GM12865 (cell line): ENCODE data around the gene SLC25A34.

ENCODE experiments used
- DNase-seq: peaks from one replicate; pipeline ENCODE4 v3.0.0; 2010; ENCODE audit warnings: low read depth
- H3K4me3 ChIP-seq: 2 replicates; pipeline ENCODE4 v1.5.1; 2011; ENCODE audit warnings: mild to moderate bottlenecking, low read depth, low read length, control low read depth
- CTCF ChIP-seq: IDR thresholded peaks from 2 replicates; pipeline ENCODE4 v1.5.1; 2011; ENCODE audit warnings: low read length, control low read depth, low read depth, inconsistent platforms; ENCODE audit not compliant: insufficient read depth; ENCODE audit errors: missing control alignments

The SLC25A34 gene

GRCh38 chr1:15757575-15758342 is 21.7 kb downstream of the SLC25A34 start:
- DNase-seq = no peak
- no peak overlapping the region for H3K4me3 ChIP-seq
- TF ChIP-seq CTCF = no peak

DNA sequence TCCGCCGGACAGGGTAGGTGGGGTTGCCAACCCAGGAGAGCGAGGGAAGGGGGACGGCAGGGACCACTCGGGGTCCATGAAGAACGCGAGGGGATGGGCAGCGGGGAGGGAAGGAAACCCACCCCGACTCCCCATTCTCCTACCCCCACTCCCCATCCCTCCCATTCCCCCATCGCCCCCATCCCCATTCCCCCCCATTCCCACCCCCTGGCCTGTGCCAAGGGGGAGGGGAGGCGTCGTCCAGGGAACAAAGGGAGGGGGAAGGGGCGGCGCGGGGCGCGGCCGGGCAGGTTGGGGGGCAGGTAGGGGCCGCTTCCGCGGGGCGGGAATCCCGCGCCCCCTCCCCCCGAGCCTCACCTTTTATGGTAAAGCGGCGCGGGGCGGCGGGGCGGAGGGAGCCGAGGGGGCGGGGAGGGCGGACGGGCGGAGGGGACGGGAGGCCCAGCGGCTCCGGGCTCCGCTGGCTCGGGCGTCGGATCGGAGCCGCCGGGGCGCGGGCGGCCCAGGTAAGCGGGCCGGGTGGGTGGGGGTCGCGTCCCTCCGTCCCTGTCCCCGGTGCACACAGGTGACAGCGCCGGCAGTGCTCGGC is 22.4 kb downstream of the SLC25A34 start, which contains the start of gene FBLIM1:
FBLIM1 (plus strand) TSS at position 453 of the 589 bp plus-strand sequence. CDS start 6,189 bp downstream, outside the sequence.
- H3K4me3 ChIP-seq = no peak within 1 kb of the TSS
- no peak for TF ChIP-seq CTCF
- no peak for DNase-seq

- no peak for DNase-seq
- H3K4me3 ChIP-seq = no peak overlapping the region
- no peak for TF ChIP-seq CTCF
These were observed 23.0 kb downstream of the SLC25A34 start for GRCh38 chr1:15758953-15759661.

DNA sequence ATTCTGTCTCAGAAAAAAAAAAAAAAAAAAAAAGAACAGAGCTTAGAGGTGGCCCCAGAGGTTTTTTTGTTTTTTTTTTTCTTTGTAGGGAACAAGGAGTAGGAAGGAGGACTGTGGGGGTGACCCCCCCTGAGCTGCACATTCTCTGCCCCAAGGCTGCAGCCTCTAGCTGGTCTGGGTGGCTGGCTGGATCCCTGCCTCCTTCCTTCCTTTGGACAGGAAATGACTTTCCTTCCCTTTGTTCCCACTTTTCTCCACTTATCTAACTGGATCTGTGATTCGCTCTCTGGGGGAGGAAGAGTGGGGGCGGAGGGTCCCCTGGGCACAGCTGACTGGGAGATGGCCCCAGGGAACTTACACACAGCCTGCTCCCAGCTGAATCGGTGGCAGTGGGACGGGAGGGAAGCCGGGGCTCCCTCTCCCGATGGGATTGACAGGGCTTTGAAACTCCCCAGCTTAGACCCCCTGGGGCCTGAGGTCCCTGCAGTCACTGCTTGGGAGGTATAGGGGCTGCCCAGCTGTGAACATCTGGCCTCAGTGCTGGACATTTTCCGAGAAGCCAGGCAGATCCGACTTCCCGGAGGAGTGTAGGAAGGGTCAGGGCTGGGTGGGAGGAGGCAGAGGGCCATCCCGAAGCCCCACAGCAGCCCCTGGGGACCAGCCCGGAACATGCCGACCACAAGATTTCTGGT is 24.6 kb downstream of the SLC25A34 start:
- no peak overlapping the region for H3K4me3 ChIP-seq
- no peak for DNase-seq
- TF ChIP-seq CTCF = no peak

DNA sequence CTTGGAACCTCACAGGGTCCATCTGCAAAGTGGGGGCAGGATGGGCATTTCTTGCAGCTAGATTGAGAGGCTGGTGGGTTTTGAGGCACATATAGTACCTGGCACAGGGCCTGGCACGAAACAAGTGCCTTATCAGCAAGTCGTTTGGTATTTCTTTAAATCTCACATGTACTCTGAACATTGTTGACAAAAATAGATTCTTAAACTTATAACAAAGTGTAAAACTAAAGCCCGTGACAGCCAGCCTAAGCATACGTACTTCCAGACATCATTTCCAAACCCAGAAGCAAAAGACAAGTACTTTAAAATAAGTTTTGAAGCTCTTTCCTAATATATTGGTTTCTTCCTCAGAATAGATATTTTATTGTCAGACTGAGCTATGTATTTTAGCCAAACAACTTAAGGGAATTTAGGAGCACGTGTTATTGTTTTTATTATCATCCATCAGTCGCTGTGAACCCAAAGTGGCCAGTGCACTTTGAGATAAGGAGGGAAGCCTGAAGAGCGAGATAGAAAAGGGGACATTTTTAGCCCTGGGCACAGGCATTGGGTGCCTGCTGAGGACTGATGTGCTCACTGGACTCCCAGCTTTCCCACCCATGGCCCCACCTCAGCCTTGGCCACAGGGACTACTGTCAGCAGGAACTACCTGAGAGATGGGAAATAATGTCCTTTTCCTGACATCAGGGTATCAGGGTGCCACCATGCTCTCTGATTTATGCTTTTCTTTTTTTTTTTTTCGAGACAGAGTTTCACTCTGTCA is 25.5 kb downstream of the SLC25A34 start:
- TF ChIP-seq CTCF = no peak
- H3K4me3 ChIP-seq = no peak overlapping the region
- no peak for DNase-seq

GRCh38 chr1:15762546-15762945 is 26.5 kb downstream of the SLC25A34 start:
- DNase-seq = no peak
- no peak overlapping the region for H3K4me3 ChIP-seq
- TF ChIP-seq CTCF = no peak
